Type B pancreatic cell (in vitro differentiated cells): ENCODE data around the gene BRD7. TPM values are rescaled to one million over a fixed set of nuclear protein-coding genes. Genes with fewer than 3 reads are reported as not detected.

Source experiments
- DNase-seq: peaks from one replicate; pipeline ENCODE4 v3.0.0; 2021; ENCODE audit warnings: mixed read lengths; ENCODE audit not compliant: unreplicated experiment; ENCODE audit errors: extremely low spot score
- H3K27ac Mint-ChIP-seq: 2 replicates; pipeline ENCODE4 v1.8.0; 2021; ENCODE audit warnings: mild to moderate bottlenecking, mixed read lengths
- H3K27me3 Mint-ChIP-seq: 2 replicates; pipeline ENCODE4 v1.8.0; 2021; ENCODE audit warnings: mixed read lengths
- H3K36me3 Mint-ChIP-seq: 2 replicates; pipeline ENCODE4 v1.8.0; 2021; ENCODE audit warnings: mixed read lengths
- H3K4me1 Mint-ChIP-seq: one replicate; pipeline ENCODE4 v1.8.0; 2021; ENCODE audit warnings: mixed read lengths; ENCODE audit not compliant: unreplicated experiment
- H3K4me3 Mint-ChIP-seq: 2 replicates; pipeline ENCODE4 v1.8.0; 2021; ENCODE audit warnings: mild to moderate bottlenecking, mixed read lengths
- H3K9me3 Mint-ChIP-seq: 2 replicates; pipeline ENCODE4 v1.8.0; 2021; ENCODE audit warnings: mixed read lengths
- total RNA-seq: library from RNA; stranded (reverse); gene quantifications from 2 replicates; pipeline ENCODE4 v1.2.1, GENCODE V29; 2021; ENCODE audit warnings: low replicate concordance
- TF ChIP-seq, protein P1 (sequence below): fragments of 200-600 bp; sonication (generic); conservative IDR thresholded peaks from 2 replicates; pipeline ENCODE4 v1.5.0; 2021; ENCODE audit warnings: antibody characterized with exemption, mild to moderate bottlenecking

BRD7 gene
- total RNA-seq, 1 donor from 2014 or later: 98.2 TPM

DNA sequence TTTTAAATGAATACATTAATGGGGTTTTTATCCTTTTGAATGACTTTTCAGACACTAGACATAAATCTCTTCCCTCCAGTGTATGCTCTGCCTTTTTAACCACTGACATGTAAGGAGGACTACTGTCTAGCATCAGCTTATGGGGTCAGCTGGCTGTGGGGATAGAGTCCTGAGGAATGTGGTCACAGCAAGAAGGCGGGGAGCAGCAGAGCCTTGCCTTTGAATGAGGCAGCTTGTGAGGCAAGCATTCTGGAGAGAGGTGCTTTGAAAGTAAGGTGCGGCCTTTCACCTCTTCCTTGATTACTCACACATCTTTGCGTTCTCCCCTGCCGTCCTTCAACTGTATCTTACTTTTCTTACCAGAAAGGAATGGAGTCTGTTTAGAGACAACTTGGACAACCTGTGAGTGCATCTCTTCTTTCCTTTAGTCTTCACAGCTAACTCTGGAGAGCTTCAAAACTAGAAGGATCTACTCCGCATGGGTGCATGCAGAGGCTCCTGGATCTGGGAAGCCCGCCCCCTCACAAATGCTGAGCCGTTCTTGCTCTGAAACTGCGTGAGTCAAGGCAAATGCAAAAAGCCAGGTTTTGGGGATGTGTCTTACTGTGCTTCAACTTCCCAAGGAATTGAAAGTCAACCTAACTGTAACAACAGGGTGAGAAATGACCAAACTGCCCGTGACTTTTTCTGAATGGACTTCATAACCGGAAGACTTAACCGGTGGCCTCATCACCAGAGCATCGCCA, 52.5 kb downstream of the BRD7 start:
- H3K9me3 Mint-ChIP-seq: no peaks in the 10 kb centered on the region
- H3K36me3 Mint-ChIP-seq: peaks cover 25% of the 10 kb centered on the region
- H3K27me3 Mint-ChIP-seq: no peaks in the 10 kb centered on the region
- H3K27ac Mint-ChIP-seq: no peak overlapping the region
- TF ChIP-seq, protein P1, sequence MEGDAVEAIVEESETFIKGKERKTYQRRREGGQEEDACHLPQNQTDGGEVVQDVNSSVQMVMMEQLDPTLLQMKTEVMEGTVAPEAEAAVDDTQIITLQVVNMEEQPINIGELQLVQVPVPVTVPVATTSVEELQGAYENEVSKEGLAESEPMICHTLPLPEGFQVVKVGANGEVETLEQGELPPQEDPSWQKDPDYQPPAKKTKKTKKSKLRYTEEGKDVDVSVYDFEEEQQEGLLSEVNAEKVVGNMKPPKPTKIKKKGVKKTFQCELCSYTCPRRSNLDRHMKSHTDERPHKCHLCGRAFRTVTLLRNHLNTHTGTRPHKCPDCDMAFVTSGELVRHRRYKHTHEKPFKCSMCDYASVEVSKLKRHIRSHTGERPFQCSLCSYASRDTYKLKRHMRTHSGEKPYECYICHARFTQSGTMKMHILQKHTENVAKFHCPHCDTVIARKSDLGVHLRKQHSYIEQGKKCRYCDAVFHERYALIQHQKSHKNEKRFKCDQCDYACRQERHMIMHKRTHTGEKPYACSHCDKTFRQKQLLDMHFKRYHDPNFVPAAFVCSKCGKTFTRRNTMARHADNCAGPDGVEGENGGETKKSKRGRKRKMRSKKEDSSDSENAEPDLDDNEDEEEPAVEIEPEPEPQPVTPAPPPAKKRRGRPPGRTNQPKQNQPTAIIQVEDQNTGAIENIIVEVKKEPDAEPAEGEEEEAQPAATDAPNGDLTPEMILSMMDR: no peak
- peaks cover 26% of the 10 kb centered on the region for H3K4me1 Mint-ChIP-seq
- DNase-seq: no peak
- H3K4me3 Mint-ChIP-seq: no peak overlapping the region

DNA sequence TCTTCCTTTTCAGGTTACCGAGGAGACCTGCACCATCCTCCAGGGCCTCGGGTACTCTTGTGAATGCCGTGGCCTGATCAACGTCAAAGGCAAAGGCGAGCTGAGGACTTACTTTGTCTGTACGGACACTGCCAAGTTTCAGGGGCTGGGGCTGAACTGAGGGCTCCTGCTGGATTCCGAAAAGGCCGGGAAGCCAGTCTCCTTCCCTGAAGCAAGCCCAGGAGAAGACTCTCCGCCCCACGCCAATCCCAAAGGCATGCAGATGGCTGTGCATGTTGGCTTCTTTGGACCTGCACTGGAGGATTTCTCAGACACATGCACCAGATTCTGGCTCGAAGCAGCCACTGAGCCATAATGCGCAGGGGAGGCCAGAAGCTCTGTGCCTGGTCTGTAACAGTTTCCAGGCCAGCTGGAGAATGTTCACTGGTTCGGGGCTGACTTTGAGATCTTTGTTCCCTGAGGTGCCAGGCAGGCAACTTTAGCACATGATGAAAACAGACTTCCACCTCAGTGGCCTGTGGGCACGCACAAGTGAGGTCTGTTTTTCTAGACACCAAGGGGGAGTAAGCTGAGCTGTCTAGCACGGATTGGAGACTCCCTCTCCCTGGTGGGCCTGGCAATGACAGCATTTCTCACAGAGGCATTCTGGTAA, 53.3 kb downstream of the BRD7 start:
- Mint-ChIP-seq H3K9me3 (no peaks in the 10 kb centered on the region), H3K4me3 (no peak overlapping the region), H3K27me3 (no peaks in the 10 kb centered on the region), H3K27ac (no peak overlapping the region), H3K4me1 (peaks cover 26% of the 10 kb centered on the region), H3K36me3 (peaks cover 20% of the 10 kb centered on the region)
- no peak for DNase-seq
- TF ChIP-seq, protein P1: no peak

DNA sequence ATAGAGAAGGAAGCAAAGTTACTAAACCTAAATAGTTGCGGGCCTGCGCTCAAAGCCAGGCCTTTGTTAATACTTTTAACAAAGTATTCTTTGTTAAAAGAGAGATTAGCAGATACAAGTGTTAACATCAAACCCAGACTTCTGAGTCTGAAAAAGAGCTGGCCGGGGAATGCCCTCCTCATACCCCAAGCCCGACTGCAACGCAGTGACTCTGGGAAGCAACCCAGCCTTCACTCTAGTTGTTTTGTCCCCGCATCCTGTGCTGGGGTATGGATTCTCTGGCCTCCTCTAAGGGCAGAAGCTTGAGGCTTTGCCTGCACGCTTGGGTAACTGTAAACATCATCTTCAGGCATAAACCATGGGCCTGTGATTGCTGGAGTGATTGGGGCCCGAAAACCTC, 54.1 kb downstream of the BRD7 start:
- TF ChIP-seq, protein P1: no peak
- Mint-ChIP-seq H3K9me3 (no peaks in the 10 kb centered on the region), H3K27me3 (no peaks in the 10 kb centered on the region), H3K4me1 (peaks cover 34% of the 10 kb centered on the region), H3K36me3 (peaks cover 17% of the 10 kb centered on the region), H3K27ac (peak overlapping the region; percentile 21), H3K4me3 (no peak overlapping the region)
- DNase-seq: no peak

DNA sequence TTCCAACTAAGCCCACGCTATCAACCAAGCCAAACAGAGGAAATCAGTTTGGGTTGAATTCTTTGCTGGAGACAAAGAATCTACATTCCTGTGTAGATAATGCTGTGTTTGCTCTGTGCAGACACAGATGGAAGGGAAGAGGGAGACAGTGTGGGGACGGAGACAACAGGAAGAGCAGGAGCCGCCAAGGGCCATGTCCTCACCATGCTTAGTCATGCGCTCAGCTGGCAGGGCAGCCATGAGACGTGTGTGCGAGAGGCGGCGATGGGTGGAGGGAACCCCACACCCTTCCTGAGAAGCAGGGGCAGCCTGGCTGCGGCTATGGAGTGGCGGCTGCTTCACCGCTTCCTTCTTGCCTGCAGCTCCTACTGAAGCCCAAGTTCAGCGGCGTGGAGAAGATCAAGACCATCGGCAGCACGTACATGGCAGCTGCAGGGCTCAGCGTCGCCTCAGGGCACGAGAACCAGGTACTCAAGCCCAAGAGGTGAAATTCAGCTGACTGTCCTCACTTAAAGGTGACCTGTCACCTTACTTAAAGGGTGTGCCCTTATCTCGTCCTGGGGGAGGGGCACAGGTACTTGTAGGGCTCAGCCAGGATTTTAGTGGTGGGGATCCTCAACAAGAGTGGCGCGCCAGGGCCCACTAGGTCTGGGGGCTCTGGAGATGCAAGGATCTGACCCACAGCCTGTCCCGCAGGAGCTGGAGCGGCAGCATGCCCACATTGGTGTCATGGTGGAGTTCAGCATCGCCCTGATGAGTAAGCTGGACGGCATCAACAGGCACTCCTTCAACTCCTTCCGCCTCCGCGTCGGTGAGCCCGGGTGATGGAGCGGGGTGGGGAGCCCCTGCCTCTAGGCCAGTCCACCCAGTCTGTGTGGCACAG, 55.0 kb downstream of the BRD7 start:
- DNase-seq: no peak
- Mint-ChIP-seq H3K27me3 (no peaks in the 10 kb centered on the region), H3K4me3 (peak overlapping the region; percentile 20), H3K27ac (peak overlapping the region; percentile 21), H3K4me1 (peaks cover 35% of the 10 kb centered on the region), H3K9me3 (no peaks in the 10 kb centered on the region), H3K36me3 (peaks cover 17% of the 10 kb centered on the region)
- TF ChIP-seq, protein P1: no peak

DNA sequence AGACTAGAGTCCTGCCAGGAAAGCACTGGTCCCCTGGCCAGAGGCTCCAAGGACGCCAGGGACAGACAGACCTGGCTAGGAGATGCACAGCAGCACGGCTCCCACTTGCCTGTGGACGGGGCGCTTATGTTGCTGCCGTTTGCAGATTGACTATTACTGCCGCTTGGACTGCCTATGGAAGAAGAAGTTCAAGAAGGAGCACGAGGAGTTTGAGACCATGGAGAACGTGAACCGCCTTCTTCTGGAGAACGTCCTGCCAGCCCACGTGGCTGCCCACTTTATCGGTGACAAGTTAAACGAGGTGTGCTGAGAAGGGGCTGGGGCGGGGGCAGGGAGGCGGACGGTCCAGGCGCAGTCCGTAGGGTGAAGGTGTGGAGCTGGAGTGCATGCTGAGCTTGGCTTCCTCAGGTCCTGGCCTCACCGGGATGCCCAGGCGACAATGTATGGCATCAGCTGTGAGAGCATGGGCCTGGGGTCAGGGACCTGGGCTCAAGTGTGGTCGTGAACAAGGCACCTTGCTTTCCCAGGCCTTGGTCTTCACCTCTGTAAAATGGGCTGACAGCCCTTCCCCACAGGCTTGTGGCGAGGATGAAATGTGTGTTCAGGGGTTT, 56.8 kb downstream of the BRD7 start:
- Mint-ChIP-seq H3K27ac (no peak overlapping the region), H3K4me3 (no peak overlapping the region), H3K9me3 (no peaks in the 10 kb centered on the region), H3K4me1 (peaks cover 29% of the 10 kb centered on the region), H3K27me3 (no peaks in the 10 kb centered on the region), H3K36me3 (peaks cover 12% of the 10 kb centered on the region)
- DNase-seq: no peak
- TF ChIP-seq, protein P1: no peak
